Stimulated activated CD4-positive, alpha-beta T cell treated with anti-CD3 and anti-CD28 coated beads, Interleukin-1b, Interleukin-23, amount 100 ng/mL, for 4 hours (primary cell): ENCODE measurements around the gene CIAPIN1.

Experiments used
- DNase-seq, 2 donors: peaks; one replicate each; pipeline ENCODE4 v3.0.0-alpha.2; 2020; ENCODE audit warnings: low read depth in 2 of 2

Gene CIAPIN1

DNA sequence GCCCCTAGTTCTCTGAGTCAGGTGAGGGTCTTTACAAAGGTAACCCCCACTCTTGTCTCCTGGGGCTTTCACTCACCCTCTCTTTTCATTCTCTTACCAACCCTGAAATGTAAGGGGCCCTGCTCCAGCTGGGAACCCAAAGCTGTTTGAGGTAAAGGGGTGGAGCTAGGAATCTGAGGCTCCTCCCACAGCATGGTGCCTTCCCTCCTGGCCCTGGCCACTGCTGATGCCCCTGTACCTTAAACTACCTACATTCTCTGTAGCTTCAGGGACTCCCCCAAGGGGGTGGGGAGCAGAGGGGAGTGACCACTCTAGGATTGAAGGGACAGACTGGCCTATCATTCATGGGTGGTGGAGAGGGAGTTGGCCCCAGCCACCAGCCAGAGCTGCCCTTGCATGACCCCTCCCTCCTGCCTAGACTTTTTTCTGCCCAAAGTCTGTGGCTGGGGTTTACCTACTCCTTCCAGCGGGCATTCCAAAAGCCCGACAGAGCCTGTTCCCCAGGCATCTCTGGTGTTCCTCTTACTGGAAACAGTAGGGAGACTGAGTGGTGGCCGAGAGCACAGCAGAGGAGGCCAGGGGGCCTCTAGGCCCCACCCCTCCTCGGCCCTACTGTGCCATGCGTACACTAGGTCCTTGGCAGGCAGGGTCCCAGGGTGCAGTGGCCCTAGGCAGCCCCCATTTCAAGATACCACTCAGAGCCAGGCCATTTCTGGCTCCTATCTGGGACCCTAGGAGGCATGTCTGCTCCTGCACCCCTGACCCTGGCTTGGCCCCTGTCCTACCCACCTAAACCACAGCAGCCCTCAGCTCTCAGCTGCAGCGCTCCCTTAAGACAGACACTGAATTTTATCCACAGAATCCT, 29.6 kb upstream of the CIAPIN1 start:
- no peak for DNase-seq

DNA sequence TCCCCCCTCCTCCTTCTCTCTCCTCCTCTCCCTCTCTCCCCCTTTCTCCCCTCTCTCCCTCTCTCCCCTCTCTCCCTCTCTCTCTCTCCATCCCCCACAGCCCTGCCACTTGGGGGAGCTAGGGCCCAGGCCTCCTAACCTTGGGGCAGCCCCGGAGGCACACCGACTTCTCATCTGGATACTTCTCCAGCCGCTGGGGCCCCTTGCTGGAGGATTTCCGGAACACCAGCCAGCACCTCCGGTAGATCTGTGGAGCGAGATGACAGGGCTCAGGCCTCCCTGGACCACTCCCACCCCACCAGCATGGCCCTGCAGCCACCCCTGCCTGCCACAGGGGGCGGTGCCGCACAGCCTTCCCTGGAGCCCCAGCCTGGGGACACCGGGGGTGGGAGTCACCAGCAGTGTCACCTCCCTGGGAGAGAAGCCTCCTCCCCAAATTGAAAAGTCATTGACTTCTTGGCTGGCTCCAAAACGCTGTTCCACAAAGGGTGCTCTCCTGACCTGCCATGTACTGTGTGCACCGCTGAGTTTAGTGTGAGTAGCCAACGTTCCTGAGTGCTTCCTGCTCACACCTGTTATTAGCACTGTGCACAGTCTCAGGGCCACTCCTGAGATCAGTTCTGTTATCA, 28.6 kb upstream of the CIAPIN1 start:
- DNase-seq = peak; percentile 50 to 57

DNA sequence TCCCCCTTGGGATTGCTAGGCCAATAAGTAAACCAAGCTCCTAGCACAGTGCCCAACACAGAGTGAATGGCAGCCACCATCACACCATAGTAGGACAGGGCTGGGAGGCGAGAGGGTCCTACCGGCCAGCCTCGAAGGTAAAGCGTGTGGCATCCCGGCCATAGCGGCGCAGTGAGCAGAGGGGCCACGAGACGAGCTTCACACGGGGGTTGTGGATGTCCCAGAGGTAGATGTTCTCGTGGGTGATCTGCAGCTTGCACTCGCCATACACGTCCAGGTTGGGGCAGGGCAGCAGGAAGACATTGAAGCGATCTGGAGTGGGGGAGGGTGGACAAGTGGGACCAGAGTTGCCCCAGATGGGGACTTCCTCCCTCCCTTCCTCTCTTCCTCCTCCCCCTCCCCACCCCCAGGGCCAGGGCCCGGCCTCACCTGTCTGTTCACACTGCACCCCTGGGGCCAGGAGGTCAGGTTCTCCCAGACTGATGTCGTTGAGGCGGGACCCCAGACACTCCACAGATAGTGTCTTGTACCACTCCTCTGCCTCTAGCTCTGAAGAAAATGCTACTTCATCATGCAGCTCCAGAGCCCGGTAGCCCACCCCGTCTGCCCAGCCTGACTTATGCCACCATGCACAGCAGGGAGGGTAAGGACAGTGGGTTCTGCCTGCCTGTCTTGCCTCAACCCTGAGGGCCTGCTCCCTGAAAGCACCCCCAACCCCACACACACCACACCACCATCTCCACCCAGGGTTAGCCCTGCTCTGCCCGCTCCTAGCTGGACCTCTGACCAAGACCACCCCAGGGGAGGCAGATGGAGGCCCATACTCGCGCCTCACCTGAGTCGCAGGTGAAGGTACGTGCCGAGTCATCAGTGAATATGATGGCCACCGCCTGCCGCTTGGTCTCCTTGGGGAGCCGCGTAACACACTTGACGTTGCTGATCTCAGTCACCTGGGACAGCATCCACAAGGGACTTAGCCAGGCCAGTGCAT, 27.8 kb upstream of the CIAPIN1 start:
- no peak for DNase-seq

DNA sequence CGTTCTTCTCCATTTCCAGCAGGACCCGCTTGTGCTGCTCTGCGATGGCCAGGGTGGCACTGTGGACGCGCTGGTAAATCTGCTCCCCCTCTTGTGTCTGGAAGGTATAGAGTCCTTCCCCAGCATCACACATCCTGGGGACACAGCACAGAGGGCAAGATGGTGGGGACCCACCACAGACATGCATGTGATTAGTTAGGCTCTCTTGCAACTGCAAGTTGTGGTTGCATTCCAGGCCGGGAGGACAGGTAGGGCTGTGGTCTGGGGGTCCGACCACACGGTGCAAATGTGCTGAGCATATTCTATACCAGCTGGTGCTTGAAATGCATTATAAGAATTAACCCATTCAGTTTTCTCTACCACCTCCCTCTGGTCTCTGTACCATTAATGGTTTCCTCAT, 26.7 kb upstream of the CIAPIN1 start:
- no peak for DNase-seq

DNA sequence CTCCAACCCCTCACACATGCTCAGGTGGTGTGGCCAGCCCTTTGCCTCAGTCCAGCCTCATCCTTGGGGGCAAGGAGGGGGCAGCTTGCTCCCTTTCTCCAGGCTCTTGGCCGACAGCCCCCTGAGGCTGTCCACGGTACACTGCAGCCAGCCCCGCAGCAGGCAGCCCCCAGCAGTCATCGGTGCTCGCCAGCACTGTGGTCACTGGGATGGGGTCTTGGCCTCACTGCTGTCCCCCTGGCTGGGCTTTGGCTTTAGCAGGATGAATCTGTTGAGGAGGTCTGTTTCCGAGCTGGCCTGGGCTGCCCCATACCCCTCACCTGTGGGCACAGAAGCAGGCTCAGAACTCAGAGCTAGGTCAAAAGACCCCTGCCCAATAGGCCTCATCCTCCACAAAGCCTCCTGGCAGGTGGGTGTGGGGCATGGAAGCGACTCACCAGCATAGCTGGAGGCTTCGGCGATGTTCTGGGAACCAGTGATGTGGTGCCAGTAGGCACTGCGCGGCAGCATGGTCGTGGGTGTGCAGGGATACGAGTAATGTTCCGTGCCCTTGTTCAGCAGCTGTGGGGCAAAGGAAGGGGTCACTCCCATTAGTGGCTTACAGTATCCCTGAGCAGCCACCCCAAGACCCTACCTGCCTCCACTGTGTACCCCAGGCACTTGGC, 26.1 kb upstream of the CIAPIN1 start:
- DNase-seq = no peak

DNA sequence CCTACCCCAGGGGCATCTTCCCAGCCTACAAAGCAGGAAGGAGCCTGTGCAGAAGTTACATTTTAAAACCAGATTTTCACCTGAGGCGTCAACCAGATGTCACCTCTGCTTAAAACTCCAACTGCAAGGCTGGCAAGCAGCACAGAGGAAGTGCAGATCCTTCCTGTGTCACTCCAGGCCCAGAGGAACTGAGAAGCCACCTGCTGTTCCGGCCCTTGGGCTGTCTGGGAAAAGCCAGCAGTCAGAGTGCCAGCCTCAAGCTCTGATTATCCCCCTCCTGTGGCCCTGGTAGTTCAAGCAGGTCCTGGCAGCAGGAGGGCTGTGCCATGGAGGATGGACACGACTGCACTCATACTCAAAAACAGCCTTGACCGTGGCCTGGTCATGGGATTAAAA, 25.5 kb upstream of the CIAPIN1 start:
- DNase-seq = no peak

DNA sequence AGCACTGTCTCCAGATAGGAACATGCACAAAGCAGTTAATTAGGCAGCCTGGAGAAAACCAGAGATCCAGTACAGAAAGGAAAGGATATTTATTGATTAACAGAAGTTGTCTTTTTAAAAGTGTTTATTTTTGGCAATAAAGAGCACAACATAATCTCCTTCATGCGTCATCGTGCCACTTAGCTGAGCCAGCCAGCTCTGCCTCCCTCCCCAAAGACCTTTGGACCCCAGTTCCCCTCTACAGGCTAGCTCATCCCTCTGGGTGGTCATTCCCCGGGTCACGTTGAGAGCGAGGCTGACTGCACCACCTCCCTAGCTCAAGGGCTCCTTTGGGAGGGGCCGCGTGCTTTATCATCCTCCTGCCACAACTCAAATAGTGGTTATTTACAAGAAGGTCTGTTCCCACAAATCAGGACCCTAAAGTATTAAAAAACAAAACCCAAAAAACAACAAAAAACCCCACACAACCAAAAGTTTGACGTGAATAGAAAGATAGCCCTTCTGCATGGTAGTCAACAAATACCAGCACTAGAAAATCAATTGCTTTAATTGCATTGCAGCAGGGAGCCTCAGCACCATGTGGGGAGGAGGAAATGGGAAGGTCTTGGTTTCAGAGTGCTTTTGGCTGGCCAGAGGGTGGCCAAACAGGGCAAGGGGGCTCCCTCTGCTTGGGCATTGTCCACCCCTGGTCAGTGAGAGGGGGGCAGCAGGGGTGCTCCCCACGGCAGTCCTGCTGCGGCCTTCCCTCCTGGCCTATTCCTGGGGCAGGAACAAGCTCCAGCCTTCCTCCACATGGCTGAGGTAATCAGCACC, 24.9 kb upstream of the CIAPIN1 start:
- no peak for DNase-seq

DNA sequence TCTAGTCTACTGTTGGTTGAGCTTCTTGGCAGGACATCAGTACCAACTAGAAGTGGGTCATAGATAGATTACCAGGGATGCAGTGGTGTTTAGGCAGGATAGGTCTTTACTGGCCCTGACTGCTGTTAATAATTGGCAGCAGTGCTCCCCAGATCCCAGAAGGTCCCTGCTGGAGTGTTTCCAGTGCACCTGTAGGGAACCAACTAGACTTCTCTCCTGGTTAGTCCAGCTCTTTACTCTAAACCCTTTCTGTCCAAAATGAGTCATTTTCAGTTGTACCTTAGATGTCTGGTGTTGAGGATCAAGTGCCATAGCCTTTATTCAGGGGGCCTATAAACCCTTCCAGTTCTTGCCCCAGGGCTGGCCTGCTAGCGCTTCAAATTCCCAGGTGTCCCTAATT, 24.0 kb upstream of the CIAPIN1 start:
- no peak for DNase-seq

DNA sequence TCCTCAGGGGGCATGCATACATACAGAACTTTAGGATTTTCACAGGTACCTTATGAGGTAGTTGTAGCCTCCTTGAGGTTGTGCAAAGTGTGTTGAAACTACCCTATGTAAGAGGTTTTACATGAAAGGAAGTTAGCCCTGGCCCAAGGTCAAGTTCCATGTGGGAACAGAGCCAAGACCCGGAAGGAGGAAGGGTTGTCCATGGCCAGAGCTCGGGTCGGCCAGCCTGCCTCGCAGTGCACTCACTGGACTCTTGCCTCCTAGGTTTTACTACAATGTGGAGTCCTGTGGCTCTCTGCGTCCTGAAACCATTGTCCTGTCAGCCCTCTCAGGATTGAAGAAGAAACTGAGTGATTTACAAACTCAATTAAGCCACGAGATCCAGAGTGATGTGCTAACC, 23.5 kb upstream of the CIAPIN1 start:
- no peak for DNase-seq

DNA sequence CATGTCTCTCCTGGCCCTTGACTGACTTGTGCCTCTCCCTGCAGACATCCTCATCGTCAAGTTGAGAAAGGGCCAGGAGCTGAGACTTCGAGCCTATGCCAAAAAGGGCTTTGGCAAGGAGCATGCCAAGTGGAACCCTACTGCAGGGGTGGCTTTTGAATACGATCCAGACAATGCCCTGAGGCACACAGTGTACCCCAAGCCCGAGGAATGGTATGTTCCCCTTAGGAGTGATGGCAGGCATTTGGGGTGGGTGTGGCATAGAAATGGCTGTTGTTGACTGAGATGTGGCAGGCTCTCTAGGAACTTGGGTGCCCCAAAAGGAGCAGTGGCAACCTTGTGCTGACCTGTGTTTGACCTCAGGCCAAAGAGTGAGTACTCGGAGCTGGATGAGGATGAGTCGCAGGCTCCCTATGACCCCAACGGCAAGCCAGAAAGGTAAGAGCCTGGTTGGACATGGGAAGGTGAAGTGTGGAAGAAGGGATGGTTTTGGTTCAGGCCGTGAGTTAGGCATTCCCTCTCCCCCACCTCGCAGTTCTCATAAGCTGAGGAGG, 22.8 kb upstream of the CIAPIN1 start:
- no peak for DNase-seq

DNA sequence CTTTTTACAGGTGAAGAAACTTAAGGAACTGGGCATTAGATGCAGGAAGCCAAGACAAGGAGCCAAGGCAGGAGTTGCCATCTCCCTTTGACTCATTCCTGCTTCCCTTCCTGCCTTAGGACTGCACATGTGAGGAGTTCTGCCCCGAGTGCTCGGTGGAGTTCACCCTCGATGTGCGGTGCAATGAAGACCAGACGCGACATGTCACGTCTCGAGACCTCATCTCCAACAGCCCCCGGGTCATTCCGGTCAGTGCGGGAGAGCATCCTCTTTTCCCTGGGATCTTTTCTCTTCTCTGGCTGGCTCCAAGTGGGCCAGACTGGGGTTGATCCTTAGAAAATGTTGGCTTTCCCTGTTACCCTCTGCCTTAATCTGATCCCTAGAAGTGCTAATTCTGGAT, 21.9 kb upstream of the CIAPIN1 start:
- DNase-seq = no peak

DNA sequence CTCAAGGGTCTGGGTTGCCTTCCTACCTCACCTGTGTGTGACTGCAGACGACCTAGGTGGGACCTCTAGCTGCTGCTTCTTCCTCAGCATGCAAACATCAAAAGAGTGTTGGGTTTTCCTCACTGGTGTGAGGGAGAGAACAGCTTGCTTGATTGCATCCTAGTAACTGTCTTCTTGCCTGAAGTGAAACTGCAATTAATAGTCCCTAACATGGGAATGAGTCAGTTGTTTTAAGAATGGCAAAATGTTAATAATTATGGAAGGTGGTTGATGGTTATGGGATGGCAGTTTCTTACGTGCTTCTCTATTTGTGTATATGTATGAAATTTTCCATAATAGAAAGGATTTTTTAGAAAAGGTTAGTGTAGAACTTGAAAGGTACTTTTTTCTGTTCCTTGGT, 21.2 kb upstream of the CIAPIN1 start:
- DNase-seq = no peak

DNA sequence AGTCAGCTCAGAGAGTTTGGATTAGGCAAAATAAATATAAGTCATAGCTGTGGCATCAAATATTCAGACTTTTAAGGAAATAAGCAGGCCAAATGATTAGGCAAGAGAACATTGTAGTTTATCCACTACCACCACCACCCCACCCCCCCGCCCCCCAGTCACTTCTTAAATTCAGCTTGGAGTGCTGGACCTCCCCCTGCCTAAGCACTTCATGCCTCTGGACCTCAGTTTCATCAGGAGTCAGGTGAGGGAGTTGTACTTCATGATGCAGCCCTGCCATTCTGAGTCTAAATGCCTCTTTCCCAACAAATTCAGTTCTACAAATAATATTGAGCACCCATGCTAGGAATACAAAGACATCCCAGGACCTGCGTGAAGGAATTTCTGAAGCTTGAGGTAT, 17.3 kb upstream of the CIAPIN1 start:
- DNase-seq = no peak

DNA sequence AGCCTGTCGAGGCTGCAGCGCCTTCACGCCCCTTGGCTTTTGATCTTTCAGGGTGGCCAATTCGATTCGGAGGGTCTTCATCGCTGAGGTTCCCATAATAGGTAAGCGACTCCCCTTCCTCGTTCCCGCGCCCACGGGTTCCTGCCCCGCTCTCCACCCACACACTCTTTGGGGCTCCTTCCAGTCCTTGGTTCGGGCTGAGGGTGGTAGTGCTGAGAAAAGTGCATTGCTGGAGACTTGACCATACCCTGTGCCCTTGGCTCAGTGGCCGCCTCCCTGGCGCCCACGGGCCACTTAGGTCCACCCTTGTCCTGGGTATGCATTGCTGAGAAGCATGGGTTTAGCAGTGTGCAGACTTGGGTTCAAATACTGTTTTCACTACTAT, 15.8 kb upstream of the CIAPIN1 start:
- DNase-seq = no peak

DNA sequence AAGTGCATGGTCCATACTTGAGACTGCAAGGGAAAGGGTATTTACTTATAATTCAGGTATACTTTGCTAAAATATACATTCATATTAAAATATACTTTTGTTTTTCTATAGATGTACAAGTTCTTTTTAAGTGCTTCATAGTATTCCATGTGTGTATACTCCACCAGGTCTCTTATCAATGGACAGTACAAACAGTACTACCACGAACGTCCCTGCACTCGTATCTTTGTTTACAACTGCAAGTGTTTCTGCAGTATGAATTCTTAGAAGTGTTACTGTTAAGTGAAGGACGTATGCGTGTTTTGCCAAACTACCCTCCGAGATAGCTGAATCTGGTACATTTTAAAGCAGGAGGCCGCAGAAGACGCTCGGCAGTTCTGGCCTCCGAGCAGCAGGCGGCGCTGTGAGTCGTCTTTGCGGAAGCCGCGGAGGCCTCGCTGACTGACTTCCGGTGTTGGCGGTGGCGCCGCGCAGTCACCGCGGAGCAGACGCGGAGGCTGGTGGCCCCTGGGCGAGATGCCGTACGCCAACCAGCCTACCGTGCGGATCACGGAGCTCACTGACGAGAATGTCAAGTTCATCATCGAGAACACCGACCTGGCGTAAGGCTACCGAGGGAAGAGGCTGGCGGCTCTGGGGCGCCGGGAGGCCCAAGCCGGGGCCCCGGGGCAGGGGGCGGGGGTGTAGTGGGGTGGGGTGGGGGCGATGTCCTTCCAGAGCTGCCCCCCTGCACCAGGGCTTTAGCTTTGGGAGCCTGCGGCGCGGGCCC, 15.2 kb upstream of the CIAPIN1 start, which contains the start of gene POLR2C:
Gene POLR2C, plus strand, starts transcription at position 471 of the 769 bp plus-strand sequence. Its CDS starts 46 bp downstream, at position 517.
- peak; percentile 92 to 94 for DNase-seq

DNA sequence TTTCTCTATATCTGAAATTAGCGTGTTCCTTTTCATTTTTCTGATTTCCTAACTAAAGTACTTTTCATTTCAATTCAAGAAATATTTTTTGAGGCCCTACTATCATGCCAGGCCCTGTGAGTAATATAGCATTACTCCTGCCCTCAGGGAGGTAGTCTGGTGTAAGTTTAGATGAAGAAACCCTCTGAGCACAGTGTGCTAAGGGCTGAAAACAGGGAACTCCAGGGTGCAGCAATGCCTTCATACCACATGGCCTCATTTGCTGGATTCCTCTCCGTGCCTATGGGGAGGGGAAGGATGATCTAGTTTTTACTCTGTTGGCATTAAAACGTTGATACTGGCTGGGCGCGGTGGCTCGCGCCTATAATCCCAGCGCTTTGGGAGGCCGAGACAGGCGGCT, 4.8 kb upstream of the CIAPIN1 start:
- DNase-seq = no peak

DNA sequence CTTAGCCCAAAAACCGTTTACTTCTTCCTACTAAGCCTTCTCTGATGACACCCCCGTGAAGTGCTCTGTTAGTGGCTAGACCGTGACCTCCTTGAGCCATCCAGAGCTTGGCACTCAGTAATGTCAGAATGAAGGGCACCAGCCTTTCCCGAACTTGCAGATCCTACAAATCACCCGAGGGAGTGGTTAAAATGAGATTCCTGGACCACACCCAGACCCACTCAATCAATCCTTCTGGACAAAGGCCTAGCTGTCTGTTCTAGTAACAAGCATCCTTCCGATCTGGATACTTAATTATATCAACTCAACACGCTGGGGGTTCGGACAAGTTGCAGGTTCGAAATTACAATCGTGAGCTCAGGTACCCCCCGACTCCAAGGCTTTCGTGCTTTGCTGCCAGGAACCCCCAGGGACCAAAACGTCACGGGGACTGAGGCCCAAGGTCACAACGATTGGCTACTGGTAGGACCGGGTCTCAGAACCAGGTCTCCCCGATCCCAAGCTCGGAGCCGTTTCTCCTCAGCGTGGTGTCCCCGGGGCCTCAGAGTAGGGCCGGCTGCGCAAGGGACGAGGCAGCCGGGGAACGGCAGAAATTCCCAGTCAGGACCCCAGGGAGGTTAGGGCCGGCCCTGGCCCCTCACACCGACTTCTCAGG, 527 bp downstream of the CIAPIN1 start:
- no peak for DNase-seq

DNA sequence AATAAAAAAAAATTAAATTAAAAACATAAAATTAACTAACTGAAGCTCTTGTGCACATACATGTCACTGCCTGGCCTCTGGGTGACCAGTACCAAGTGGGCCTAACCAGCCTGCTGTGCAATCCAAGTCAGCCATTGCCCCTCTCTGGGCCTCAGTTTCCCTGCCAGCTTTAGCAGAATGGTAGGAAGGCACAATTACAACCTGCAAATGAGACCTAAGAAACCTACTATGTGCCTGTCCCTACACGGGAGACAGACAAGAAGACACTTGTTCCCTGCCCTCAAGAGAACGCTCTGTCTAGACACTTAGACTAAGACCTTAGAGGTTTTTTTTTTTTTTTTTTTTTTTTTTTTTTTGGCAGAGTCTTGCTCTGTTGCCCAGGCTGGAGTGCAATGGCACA, 1.7 kb downstream of the CIAPIN1 start:
- no peak for DNase-seq

DNA sequence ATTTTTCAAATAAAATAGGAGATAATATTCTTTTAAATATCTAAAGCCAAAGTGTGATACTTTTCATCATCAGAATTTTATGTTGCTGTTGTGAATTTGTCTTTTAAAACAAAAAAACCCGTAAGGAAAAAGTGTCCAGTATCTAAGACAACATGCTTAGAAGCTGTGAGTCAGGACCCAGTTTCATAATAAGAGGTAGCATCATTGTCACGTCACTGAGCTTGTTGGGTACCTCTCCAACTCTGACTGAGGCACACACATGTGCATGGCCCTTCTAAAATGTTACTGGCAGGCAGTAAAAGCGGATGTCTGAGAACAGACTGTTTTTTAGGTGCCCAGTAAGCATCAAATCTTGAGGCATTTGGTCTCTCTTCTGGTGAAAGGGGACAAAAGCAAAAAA, 2.5 kb downstream of the CIAPIN1 start:
- DNase-seq = no peak
